Suprapubic skin (tissue), 4 donors: Measurements from ENCODE around the gene FAT4.

Experiments
- EP300 ChIP-seq: sonication (generic); formaldehyde crosslinking; IDR thresholded peaks from one replicate; pipeline ENCODE4 v1.6.1; 2017; ENCODE audit warnings: antibody characterized with exemption
- POLR2A ChIP-seq, 2 donors: fragments of 450-650 bp; IDR thresholded peaks; one replicate each; pipeline ENCODE4 v1.6.1; 2017; ENCODE audit warnings: antibody characterized with exemption in 2 of 2, mild to moderate bottlenecking in 2 of 2, moderate library complexity in 2 of 2
- POLR2AphosphoS5 ChIP-seq, 3 donors: sonication (generic); formaldehyde crosslinking; IDR thresholded peaks; one replicate each; pipeline ENCODE4 v1.6.1; 2017; ENCODE audit warnings: antibody characterized with exemption in 3 of 3
- TF ChIP-seq, protein P1 (sequence below), 2 donors: fragments of 200-600 bp in 1 of 2; fragments of 450-650 bp in 1 of 2; sonication (generic) in 1 of 2; IDR thresholded peaks; one replicate each; pipeline ENCODE4 v1.5.1; 2016 to 2019; ENCODE audit warnings: antibody characterized with exemption in 2 of 2, mild to moderate bottlenecking in 1 of 2, moderate library complexity in 1 of 2

DNA sequence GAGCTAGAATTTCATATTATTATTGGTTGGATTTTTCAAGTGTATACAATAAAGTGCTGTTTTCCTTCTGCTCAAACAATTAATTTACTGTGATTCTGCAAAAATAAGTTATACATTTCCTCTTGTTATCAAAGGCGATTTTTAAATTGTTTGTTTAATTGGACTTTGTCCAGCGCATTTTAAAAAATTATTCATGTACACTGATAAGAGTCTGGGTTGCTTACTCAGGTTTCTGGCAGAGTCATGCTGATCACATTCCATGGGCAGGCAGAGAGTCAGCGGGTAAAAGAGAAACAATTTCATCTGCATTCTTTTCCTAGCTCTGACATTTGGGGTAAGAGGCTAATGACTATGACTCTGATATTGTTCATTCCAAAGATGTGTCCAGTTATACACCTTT is 8.9 kb downstream of the FAT4 start:
- no peak for TF ChIP-seq POLR2AphosphoS5 (IDR thresholded peaks at IDR 0.05)
- TF ChIP-seq, protein P1, sequence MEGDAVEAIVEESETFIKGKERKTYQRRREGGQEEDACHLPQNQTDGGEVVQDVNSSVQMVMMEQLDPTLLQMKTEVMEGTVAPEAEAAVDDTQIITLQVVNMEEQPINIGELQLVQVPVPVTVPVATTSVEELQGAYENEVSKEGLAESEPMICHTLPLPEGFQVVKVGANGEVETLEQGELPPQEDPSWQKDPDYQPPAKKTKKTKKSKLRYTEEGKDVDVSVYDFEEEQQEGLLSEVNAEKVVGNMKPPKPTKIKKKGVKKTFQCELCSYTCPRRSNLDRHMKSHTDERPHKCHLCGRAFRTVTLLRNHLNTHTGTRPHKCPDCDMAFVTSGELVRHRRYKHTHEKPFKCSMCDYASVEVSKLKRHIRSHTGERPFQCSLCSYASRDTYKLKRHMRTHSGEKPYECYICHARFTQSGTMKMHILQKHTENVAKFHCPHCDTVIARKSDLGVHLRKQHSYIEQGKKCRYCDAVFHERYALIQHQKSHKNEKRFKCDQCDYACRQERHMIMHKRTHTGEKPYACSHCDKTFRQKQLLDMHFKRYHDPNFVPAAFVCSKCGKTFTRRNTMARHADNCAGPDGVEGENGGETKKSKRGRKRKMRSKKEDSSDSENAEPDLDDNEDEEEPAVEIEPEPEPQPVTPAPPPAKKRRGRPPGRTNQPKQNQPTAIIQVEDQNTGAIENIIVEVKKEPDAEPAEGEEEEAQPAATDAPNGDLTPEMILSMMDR (IDR thresholded peaks at IDR 0.05) = no peak
- no peak for TF ChIP-seq EP300
- TF ChIP-seq POLR2A (IDR thresholded peaks at IDR 0.05) = no peak
